ENCODE measurements around the gene CENPS.

- TF ChIP-seq CTCF (IDR thresholded peaks at IDR 0.05), result no peak
- TF ChIP-seq POLR2A (IDR thresholded peaks at IDR 0.05), result no peak
These were observed 23.0 kb upstream of the CENPS start for GRCh38 chr1:10407201-10407600.
